Measurements from ENCODE around the gene SLC23A2. TPM values are rescaled to one million over a fixed set of nuclear protein-coding genes. Genes with fewer than 3 reads are reported as not detected.

Gene SLC23A2
- total RNA-seq, 4 donors from 2014 or later, result 2.6 to 3.6 (median 3.1) TPM

DNA sequence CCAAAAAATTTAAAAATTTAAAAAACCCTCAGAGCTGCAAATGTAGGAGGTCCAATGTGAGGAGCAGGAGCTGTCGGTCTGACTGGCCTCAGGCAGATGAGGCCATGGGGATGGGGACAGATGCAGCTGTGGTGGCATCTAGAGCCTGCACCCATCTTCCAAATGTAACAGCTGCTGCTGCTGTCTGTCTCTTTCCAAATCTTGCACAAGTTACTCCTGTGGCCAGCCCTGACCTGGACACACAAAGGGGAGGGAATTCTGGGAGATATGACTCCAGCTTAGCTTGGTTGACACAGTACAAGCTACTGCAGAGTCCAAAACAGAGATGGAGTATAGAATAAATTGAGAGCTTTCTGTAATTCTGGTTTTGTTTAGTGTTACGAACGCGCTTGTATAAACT is 164.4 kb downstream of the SLC23A2 start:
- Histone ChIP-seq H3K4me1 (no peaks in the 10 kb centered on the region), H3K36me3 (no peaks in the 10 kb centered on the region), H3K27ac (no peak overlapping the region), H3K9me3 (no peaks in the 10 kb centered on the region), H3K27me3 (peaks cover 3 to 11% (median 4%) of the 10 kb centered on the region in 3 donors), H3K4me3 (no peak overlapping the region)
- intact Hi-C loops (cut with DNase I; ENCODE audit: low total_unique reads) (no loop called here), in situ Hi-C loops (cut with MboI; ENCODE audit: low sequenced_read_pairs in 4 of 4) (no loop called here)
- TF ChIP-seq POLR2A (IDR thresholded peaks at IDR 0.05), result no peak
- TF ChIP-seq, protein P1, sequence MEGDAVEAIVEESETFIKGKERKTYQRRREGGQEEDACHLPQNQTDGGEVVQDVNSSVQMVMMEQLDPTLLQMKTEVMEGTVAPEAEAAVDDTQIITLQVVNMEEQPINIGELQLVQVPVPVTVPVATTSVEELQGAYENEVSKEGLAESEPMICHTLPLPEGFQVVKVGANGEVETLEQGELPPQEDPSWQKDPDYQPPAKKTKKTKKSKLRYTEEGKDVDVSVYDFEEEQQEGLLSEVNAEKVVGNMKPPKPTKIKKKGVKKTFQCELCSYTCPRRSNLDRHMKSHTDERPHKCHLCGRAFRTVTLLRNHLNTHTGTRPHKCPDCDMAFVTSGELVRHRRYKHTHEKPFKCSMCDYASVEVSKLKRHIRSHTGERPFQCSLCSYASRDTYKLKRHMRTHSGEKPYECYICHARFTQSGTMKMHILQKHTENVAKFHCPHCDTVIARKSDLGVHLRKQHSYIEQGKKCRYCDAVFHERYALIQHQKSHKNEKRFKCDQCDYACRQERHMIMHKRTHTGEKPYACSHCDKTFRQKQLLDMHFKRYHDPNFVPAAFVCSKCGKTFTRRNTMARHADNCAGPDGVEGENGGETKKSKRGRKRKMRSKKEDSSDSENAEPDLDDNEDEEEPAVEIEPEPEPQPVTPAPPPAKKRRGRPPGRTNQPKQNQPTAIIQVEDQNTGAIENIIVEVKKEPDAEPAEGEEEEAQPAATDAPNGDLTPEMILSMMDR (IDR thresholded peaks at IDR 0.05 in 4 of 5, conservative IDR thresholded peaks at IDR 0.05 in 1 of 5), result no peak
- ATAC-seq, result peak; percentile 76 to 78
- DNase-seq, result no peak

- in situ Hi-C loops (cut with MboI; ENCODE audit: low sequenced_read_pairs in 4 of 4), result no loop called here
- DNase-seq, result no peak
- TF ChIP-seq, protein P1 (IDR thresholded peaks at IDR 0.05 in 4 of 5, conservative IDR thresholded peaks at IDR 0.05 in 1 of 5), result no peak
- TF ChIP-seq POLR2A (IDR thresholded peaks at IDR 0.05), result no peak
These were observed 164.8 kb downstream of the SLC23A2 start for GRCh38 chr20:4836473-4836872.

GRCh38 chr20:4835244-4836177 is 165.8 kb downstream of the SLC23A2 start:
- no peaks in the 10 kb centered on the region for H3K4me1 ChIP-seq
- no peaks in the 10 kb centered on the region for H3K36me3 ChIP-seq
- no peak overlapping the region for H3K27ac ChIP-seq
- H3K9me3 ChIP-seq, result no peaks in the 10 kb centered on the region
- intact Hi-C loops (cut with DNase I; ENCODE audit: low total_unique reads) (no loop called here), in situ Hi-C loops (cut with MboI; ENCODE audit: low sequenced_read_pairs in 4 of 4) (no loop called here)
- TF ChIP-seq, protein P1 (IDR thresholded peaks at IDR 0.05 in 4 of 5, conservative IDR thresholded peaks at IDR 0.05 in 1 of 5), result no peak
- TF ChIP-seq POLR2A (IDR thresholded peaks at IDR 0.05), result no peak
- no peak overlapping the region for H3K4me3 ChIP-seq
- peak in 1 of 2 donors; percentile 33 for DNase-seq
- peak; percentile 49 to 52 for ATAC-seq
- peaks cover 3 to 11% (median 4%) of the 10 kb centered on the region in 3 donors for H3K27me3 ChIP-seq

More at GRCh38 chr20:4836473-4836872, 164.8 kb downstream of the SLC23A2 start:
- no peaks in the 10 kb centered on the region for H3K9me3 ChIP-seq
- no peak overlapping the region for H3K4me3 ChIP-seq
- H3K27ac ChIP-seq, result no peak overlapping the region
- peaks cover 3 to 11% (median 4%) of the 10 kb centered on the region in 3 donors for H3K27me3 ChIP-seq
- intact Hi-C loops (cut with DNase I; ENCODE audit: low total_unique reads), result no loop called here
- no peaks in the 10 kb centered on the region for H3K36me3 ChIP-seq
- no peak for ATAC-seq
- no peaks in the 10 kb centered on the region for H3K4me1 ChIP-seq

DNA sequence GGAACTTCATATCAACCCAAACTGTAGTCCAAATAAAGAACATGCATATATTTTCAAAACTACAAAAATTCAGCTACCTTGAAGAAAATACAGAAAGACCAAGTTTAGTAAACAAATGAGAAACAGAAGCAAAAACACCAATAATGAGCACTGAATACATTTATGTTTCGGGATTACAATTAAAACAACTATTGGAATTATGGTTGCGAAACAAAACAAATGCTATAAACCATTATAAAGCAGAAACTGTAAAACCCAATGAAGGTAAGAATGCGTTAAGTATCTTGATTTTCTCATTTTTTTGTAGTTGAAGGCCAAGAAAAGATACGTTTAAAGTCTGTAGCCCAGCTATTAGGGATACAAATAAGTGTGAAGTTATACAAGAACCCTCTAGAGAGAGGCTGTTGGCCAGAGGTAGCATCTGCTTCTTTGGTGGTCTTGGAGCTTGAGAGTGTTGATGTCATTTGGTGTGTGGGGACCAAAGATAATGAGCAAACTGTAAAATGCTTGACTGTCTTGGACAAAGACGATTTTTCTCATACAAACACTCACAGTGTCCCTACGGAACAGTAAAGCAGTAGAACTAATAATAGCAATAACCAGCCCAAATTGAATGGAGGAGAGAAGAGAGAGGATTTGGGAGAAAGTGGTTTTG is 168.1 kb downstream of the SLC23A2 start:
- Histone ChIP-seq H3K36me3 (no peaks in the 10 kb centered on the region), H3K27me3 (peaks cover 3 to 11% (median 4%) of the 10 kb centered on the region in 3 donors), H3K9me3 (no peaks in the 10 kb centered on the region), H3K27ac (no peak overlapping the region), H3K4me1 (no peaks in the 10 kb centered on the region), H3K4me3 (no peak overlapping the region)
- no peak for DNase-seq
- ATAC-seq, result no peak
- TF ChIP-seq, protein P1 (IDR thresholded peaks at IDR 0.05 in 4 of 5, conservative IDR thresholded peaks at IDR 0.05 in 1 of 5), result no peak
- TF ChIP-seq POLR2A (IDR thresholded peaks at IDR 0.05), result no peak
- in situ Hi-C loops (cut with MboI; ENCODE audit: low sequenced_read_pairs in 4 of 4) (no loop called here), intact Hi-C loops (cut with DNase I; ENCODE audit: low total_unique reads) (no loop called here)
